UCSD-AML1 (cell line): ENCODE data around the gene ABHD12.
"Not testable (repeated sequence)": the region's sequence is repeated elsewhere in the genome, so short reads cannot be mapped to it uniquely, and the experiment has no call there.

ENCODE experiments used
- DNase-seq: peaks from one replicate; lab custom pipeline; 2025; ENCODE audit not compliant: unreplicated experiment; lab: John Stamatoyannopoulos, UW

Gene ABHD12

GRCh38 chr20:25324412-25324811, 66.2 kb downstream of the ABHD12 start:
- DNase-seq, result no peak

GRCh38 chr20:25323496-25324246, 67.0 kb downstream of the ABHD12 start:
- no peak for DNase-seq

- DNase-seq, result no peak
Measured at GRCh38 chr20:25321991-25322390, 68.6 kb downstream of the ABHD12 start.

- DNase-seq, result no peak
Measured at GRCh38 chr20:25321262-25321831, 69.3 kb downstream of the ABHD12 start.

GRCh38 chr20:25320035-25320800, 70.4 kb downstream of the ABHD12 start:
- DNase-seq, result no peak

- DNase-seq, result no peak
Measured at GRCh38 chr20:25319241-25320034, 71.2 kb downstream of the ABHD12 start.

GRCh38 chr20:25318471-25319240, 72.0 kb downstream of the ABHD12 start:
- no peak for DNase-seq

- no peak for DNase-seq
Measured at GRCh38 chr20:25317351-25318075, 73.1 kb downstream of the ABHD12 start.

- DNase-seq, result no peak
Measured at GRCh38 chr20:25316506-25317190, 74.0 kb downstream of the ABHD12 start.

GRCh38 chr20:25315418-25316210, 75.0 kb downstream of the ABHD12 start:
- no peak for DNase-seq

GRCh38 chr20:25314497-25315417, 75.9 kb downstream of the ABHD12 start:
- DNase-seq, result no peak

- no peak for DNase-seq
Measured at GRCh38 chr20:25313593-25313992, 77.0 kb downstream of the ABHD12 start.

- DNase-seq, result not testable (repeated sequence)
Measured at GRCh38 chr20:25312716-25313115, 77.9 kb downstream of the ABHD12 start.

GRCh38 chr20:25310921-25311728, 79.5 kb downstream of the ABHD12 start:
- no peak for DNase-seq

- peak; percentile 35 for DNase-seq
Measured at GRCh38 chr20:25310268-25310920, 80.2 kb downstream of the ABHD12 start.
